PC-3 (cell line): ENCODE measurements around the gene SPHKAP.

ENCODE experiments used
- EZH2 ChIP-seq: fragments of 300-600 bp; sonication (generic); IDR thresholded peaks from one replicate; pipeline ENCODE4 v1.6.1; 2017; ENCODE audit warnings: antibody characterized with exemption, mild to moderate bottlenecking, low read length; ENCODE audit not compliant: unreplicated experiment
- TF ChIP-seq, protein P1 (sequence below): fragments of 300-600 bp; sonication (generic); conservative IDR thresholded peaks from 2 replicates; pipeline ENCODE4 v1.5.1; 2017; ENCODE audit warnings: antibody characterized with exemption, low read depth, mild to moderate bottlenecking, low read length

GRCh38 chr2:228126401-228126800 lies 55.1 kb downstream of the SPHKAP start:
- TF ChIP-seq, protein P1, sequence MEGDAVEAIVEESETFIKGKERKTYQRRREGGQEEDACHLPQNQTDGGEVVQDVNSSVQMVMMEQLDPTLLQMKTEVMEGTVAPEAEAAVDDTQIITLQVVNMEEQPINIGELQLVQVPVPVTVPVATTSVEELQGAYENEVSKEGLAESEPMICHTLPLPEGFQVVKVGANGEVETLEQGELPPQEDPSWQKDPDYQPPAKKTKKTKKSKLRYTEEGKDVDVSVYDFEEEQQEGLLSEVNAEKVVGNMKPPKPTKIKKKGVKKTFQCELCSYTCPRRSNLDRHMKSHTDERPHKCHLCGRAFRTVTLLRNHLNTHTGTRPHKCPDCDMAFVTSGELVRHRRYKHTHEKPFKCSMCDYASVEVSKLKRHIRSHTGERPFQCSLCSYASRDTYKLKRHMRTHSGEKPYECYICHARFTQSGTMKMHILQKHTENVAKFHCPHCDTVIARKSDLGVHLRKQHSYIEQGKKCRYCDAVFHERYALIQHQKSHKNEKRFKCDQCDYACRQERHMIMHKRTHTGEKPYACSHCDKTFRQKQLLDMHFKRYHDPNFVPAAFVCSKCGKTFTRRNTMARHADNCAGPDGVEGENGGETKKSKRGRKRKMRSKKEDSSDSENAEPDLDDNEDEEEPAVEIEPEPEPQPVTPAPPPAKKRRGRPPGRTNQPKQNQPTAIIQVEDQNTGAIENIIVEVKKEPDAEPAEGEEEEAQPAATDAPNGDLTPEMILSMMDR = no peak
- no peak for TF ChIP-seq EZH2
